NAMALWA (cell line): ENCODE measurements around the gene IFNG-AS1.

Experiments used
- DNase-seq: peaks from one replicate; pipeline ENCODE4 v3.0.0-alpha.2; 2015; ENCODE audit warnings: low spot score

IFNG-AS1 gene

DNA sequence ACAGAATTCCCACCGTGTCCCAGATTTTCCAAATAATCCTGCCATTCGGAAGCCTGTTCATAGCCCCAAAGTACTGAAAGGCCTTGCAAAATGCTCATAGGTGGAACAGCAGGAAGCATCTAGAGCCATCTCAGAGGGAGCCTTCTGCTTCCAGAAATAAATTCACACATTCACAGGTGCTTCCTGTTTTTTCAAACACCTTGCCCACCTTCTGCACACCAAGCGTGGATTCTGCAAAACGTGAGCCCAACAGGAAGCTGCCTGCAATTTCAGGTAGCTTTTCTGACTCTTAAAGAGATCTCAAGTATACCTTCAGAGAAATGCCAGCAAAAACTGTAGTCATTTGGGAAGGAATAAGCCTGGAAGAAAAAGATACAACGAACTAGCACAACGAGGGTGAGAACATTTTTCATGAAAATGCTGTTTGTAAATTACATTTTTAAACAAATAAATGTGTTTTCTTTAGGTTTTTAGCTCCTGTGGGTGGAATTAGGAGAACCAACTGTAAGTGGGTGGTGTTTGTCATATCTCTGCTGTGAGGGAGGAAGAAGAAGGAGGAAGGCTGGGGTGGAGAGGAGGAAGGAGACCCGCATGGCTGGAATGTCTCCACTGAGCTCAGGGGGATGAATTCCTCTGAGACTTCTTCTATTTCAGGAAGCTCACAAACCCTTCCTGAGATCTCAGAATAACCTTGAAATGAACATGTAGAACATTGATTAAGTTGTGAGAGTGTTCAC is at the start of gene IFNG-AS1:
Gene IFNG-AS1, plus strand, starts transcription at position 264 of the 737 bp plus-strand sequence.
- DNase-seq: peak; percentile 59

DNA sequence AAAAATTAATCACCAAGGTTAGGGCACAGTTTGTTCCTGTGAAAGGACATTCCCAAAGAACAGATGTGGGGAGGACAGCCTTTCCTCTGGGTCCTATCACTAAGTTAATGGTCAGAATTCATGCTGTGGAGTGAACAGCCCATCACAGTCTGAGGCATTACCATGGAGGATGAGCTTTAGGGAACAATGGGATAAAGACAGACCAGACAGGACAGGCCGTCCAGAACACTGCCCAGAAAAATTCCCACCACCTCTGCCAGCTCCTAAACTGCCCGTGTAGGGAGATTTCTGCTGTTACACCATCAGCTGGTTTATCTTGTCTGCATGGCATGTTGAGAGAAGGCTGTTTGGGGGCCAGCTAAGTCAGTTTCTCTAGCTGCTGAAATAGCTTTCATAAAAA is 49.6 kb upstream of the IFNG-AS1 start:
- DNase-seq: no peak

DNA sequence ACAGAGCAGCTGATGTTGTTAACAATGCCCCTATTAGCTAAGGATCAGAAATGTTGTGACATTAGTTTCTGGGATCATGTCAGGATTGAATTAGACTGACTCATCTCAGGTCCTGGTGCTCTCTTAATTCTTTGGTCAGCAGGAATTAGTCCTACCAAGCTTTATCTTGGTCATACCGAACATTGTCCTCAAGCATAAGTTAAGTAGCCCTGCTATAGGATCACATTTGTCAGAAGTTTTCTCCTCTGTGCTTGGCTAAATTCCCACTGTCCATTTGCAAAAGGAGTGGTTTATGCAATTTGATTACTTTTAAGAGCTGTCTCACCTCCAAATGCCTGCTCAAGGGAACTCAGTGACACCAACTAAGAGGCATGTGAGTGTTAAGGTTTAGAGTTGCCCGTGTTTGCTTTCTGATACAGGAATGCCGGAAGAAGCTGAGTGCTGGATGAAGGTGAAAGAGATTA is 48.4 kb upstream of the IFNG-AS1 start:
- no peak for DNase-seq

DNA sequence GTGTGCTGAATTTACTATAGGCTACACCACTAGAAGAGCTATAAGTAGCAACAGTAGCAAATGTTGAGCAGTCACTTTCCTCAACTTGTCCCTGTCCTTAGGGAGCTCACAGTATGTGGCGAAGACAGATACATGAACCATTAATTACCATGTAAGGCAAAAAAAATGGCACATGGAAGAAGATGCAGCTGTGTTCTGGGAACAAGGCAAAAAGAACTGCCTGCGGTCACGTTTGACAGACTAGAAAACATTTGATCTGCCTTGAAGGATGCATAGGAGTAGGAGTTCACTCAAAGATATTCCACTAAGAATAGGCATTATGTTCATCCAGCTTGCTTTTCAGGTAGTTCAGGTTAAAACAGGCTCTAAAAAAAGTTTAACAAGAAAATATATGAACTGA is 46.5 kb upstream of the IFNG-AS1 start:
- DNase-seq: peak; percentile 2

DNA sequence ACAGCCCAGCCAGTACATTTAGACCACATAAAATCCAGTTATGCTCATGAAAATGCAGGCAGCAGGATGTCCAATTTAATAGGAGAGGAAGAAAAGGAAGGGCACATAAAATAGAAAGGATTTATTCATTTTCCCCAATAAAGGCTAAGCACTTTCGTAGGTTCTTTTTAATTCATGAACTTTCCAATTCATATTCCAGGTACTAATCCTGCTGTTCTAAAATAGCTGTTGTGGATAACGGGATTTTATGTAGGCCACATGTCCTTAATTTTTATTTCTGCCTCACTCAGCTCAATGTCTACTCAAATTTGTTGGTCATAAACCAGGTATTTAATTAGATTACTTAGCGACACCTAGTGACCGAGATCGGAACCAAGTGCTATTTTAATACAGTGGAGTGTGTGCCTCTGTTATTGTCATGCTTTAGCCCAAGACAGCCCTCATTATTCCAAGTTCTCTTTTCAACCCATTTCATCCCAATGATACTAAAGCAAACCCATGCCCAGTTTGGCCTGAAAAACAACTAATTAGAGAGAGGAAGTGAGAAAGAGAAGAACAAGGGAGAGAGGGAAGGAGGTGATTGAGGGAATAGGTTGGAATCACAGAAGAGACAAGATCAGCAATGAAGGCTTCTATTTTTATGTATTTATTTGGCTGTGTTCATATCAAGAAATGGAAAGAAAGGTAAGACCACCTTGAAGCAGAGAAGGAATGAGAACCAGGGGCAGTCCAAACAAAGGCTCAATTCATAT is 45.9 kb upstream of the IFNG-AS1 start:
- peak; percentile 85 for DNase-seq

DNA sequence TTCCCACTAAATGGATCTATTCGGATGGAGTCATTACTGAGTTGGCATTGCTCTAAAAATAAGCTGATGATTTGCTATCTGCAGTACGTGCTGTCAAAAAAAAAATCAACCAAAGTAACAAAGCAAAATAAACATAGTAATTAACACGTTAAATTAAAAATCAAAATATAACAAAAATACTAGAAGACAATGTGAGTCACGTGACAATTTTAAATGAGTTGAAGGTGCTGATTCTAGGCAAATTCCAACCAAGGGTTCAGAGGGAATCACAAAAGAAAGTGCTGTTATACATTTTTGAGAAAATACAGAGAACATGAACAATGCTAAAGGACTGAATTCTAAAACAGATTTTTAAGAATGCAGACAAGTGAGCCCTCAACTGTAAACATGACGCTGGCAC is 45.2 kb upstream of the IFNG-AS1 start:
- DNase-seq: no peak

DNA sequence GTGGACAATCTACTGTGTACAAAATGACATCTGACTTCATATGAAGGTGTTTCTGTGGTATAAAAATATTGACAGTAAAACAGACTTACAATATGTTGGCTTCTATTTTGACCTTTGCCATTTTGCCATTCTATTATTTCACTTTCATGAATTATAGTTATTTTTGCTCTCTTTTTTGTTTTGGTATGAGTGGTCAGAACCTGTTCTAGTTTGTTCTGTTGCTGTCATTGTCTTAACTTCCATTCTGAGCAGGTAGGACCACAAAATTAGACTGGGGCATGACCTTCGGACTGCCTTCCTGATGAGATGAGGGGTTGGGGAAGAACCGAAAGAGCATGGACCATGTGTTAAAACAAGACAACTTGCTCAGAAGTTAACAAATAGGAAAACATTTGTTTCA is 36.5 kb upstream of the IFNG-AS1 start:
- no peak for DNase-seq

DNA sequence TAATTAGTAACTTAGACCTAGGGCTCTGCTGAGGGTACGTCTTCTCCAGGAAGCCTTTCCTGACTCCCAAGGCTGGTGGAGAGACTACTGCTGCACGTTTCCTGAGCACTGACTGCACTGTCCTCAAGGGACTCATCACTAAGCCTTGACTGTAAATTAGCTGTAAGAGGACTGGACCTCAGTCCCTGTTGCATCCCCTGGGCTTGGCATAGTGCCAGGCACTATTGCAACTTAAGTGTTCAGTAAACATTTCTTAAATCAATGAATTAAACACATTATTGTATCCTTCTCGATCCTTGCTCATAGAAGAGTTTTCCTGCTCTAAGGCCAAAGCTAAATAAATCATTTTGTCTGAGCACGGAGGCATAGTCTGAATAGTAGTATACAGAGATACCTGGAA is 31.9 kb upstream of the IFNG-AS1 start:
- no peak for DNase-seq

DNA sequence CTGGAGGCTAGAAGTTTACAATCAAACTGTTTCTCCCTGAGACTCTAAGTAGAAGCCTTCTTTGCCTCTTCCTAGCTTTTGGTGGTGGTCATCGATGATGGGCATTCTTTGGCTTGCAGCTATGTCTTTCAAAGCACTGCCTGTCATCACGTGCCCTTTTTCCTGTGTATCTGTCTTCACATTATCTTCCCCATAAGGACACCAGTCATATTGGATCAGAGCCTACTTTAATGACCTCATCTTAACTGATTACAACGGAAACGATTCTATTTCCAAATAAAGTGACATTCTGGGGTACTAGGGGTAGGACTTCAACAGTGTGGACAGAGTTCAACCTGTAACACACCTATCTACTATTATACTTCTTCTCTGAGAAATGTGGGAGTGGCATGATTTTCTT is 31.1 kb upstream of the IFNG-AS1 start:
- no peak for DNase-seq

DNA sequence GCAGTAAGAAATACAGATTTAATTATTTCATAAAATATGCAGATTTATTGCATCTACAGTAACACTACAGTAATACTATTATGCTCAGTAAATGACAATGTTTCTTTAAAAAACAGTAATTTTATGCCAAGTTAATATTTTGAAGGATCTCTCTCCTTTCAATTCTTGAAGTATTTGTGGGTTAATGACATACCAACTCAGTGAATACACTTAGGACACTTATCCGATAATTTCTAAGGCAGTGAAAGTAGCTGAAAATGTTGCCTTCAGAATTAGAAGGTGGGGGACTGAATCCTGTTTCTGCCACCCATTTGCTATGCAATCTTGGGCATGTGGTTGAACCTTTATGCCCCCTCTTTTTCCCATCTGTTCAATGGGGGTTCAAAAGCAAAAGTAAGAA is 24.8 kb upstream of the IFNG-AS1 start:
- no peak for DNase-seq

DNA sequence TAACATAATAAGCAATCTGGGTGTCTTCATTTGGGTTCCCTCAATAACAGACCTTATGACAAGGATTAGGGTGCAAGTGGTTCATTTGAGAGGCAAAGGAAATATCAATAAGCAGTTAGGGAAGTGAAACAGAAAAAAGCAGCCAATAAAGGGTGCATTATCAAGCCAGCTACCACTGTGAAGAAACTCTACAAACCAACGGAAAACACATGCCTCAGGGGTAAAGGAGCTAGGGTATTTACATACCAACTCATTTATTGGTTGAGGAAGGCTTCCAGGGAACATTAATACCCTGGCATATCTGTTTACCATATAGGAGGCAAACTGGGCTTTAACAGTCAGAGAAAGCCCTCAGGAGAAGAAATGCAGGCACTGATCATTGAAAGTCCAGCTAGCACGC is 22.7 kb upstream of the IFNG-AS1 start:
- peak; percentile 7 for DNase-seq

DNA sequence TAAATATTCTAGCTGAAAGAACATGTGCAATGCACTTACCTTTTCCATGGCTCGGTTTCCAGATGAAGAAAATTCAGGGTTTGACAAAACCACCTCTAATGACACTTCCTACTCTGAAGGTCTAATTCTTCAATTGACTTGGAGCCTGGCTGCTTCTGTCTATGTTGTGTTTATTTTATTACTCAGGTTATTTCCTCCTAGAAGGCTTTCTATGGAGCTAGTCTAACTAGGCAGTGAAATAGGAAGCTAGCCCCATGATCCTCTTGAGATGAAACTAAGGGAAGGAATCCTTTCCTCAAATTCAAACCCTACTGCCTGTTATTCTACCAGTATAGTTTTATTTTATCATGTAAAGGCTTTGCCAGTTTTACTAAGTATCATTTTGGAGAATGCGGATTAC is 20.9 kb upstream of the IFNG-AS1 start:
- DNase-seq: no peak

DNA sequence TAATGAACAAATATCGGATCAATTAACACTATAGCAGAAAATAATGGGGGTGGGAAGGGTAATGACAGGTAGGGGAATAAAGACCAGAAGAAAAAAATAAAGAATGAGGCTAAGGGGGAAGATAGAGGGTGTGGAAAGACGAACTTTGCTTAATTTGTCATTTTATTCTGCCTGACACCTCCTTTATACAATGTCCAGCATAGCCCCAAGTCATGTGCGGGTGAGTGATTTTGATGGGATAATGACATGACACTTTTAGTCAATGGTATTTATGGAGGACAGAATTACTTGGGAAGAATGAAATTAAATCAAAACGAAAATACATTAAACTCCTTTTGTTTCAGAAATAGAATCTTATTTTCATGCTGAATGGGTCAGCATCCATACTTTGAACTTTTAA is 20.5 kb upstream of the IFNG-AS1 start:
- no peak for DNase-seq

DNA sequence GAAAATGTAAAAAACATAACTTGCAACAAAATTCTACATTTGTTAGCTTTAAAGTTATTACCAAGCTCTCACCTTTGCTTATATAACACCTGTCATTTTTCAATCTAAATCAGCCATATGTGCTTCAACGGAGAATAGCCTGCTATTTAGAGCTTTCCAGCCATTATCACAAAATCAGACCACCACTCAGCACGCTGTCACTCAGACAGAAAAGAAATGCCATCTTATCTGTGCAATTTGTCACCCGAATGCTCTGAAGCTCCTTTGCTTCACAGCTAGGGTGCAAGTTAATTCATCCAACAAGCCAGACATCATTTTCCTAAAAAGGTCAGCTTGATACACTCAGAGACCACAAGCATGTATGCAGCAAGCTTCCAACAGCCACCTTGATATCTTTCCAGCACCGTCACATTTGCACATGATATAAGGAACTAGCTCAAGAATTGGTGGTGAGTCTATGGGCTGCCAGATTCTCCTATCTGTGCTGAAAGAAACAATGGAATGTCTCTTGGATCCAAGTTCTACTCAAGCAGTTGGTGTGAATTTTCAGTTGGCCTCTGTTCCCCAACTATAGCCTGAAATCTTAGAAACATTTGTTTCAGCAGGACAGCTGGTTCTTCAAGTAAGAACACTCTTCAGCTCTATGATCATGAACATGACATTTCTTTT is 20.0 kb upstream of the IFNG-AS1 start:
- no peak for DNase-seq

DNA sequence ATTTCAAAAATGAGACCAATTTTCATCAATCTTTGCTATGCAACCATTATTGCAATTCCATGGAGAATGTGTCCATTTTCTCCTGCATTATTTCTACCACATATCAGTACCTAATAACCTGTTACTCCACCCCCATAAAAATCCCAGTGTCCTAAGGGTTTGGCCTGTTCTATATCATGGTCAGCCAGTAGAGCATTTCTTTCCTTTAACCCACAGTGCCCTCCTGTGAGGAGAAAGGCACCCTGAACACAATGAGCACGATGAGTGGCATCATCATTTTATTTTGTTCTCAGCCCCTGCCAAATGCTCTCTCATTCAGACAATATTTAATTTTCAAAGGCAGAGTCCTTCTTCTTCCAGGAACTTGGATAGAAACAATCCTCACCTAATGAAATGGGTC is 11.6 kb upstream of the IFNG-AS1 start:
- DNase-seq: no peak

DNA sequence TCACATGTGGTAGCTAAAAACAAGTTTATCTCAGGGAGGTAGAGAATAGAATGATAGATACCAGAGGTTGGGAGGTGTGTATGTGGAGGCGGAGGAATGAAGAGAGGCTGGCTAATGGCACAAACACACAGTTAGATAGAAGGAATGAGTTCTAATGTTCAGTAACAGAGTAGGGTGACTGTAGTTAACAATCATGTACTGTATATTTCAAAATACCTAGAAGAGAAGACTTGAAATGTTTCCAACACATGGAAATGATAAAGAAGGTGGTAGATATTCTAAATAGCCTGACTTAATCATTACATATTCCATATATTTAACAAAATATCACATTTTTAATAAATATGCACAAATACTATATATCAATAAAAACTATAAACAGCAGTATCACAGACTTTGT is 8.9 kb upstream of the IFNG-AS1 start:
- DNase-seq: no peak

DNA sequence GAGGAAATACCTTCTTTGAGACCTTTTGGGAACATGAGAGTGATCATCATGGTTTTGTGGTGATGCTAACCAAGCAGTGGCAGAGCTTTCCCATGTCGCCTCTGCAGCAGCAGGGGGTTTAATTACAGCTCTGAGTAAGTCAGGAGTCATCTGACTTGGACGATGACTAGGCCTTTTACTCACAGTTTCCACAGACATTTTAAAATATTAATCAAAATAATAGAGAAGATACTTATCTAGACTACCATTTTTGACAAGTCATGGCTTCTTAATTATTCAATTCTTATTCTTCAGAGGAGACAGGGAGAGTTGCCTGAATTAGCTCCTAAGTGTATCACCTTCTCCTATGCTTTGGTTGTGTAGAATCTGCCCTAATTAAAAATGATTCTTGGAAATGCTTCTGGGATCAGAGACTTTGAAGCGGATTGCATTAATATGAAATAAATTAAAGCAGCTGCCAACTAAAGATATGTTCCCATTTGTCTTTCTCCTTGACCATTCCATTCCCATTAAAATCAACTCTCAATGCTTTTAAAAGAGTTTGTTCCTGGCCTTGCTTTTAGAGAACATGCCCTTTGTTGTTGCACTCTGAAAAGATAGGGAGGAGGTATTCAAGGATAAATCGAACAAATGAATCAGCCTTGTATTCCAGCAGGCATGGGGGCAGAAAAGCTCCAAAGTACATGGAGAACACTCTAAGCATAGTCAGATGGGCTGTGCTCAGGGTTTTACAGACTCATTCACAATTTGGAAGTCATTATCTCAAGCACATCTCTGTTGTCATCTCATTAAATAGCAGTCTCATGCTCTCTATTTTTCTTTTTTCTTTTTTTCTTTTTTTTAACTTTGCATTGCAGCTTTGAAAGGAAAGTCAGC is 7.7 kb upstream of the IFNG-AS1 start:
- no peak for DNase-seq

DNA sequence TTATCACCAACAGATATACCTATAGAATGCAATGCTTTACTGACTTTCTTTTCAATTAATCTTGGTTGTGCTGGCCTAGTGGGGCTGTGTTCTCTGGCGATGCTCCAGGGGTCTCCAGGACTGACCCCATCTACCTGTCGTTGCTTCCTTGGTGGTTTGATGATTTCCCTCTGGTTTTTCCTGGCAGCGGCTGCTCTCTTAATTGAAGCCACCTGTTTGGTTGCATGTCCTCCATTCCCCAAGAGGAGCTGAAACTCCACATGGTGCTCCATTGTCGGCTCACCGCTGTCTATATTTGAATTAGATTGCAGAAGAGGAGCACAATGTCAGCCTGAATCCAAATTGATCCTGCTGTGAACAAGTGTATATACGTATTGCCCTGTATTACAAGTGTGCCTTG is 7.1 kb upstream of the IFNG-AS1 start:
- DNase-seq: no peak

DNA sequence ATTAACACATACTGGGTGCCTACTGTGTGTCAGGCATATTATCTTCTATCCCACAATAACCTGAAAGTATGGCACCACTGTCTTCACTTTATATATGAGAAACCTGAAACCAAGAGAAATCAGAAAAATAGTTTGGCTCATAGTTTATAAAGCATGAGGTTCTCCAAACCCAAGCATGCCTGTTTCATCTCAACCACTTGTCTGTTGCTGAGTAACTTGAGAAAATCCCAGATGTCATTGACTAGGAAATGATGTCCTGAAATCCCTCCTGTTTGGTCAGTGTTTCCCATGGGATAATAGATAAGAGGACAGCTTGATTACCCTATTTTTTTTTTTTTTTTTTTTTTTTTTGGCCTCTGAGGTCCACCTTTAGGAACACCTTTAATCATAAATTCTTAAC is 2.6 kb upstream of the IFNG-AS1 start:
- no peak for DNase-seq

DNA sequence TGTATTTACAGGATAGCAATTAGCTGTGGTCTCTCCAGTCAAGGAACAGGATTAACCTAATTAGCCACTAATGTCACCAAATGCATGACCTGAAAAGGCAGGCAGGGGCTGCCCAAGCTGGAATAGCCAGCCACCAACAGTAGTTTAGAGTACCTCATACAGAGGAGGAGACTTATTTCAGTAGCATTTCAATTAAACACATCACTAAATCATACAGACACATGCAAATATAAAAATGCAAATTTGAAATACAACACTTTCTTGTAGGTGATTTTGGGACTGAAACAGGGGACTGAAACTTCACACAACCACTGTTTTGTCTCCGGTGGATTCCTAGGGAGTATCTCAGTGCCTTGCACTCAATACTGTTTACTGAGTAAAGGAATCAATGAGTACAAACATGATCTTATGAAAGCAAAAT is 636 bp upstream of the IFNG-AS1 start:
- peak; percentile 26 for DNase-seq

DNA sequence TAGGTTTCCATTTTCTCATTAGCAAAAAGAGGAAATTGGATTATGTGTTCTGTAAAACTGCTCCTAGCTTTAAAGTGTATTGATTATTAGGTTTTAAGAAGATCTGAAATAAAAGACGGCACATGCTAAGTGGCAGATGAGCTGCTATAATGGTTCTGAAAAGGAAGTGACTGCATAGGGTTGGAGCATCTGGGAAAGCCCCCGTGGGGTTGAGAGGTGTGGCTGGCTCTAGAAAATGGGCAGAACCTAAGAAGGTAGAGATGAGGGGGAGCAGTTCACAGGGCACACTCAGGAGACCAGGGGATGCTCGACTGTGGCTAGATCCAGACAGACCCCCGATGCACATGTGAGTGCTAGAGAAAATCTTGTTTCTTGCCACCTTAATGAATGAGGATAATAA is 1.9 kb downstream of the IFNG-AS1 start:
- peak; percentile 21 for DNase-seq

DNA sequence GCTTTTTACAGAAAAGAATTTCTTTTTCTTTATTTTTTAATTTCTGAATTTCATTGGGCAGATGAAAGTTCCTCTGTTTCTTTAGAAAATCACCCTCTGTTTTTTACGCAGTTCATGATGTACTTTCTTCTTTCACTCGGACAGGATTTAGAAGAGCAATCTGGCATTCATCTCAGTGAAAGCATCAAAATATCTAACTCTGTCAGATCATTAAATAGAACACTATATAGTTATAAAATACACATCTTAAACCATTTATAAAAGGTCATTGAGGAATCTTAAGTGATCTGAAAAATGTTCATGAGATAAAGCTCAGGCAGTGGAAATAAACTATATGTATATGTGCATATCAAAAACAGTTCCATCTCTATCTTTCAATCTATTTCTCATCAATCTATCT is 3.9 kb downstream of the IFNG-AS1 start:
- DNase-seq: no peak
